GM19351 (cell line): ENCODE data around the gene ZMYM2.
"Not testable (repeated sequence)": the region's sequence is repeated elsewhere in the genome, so short reads cannot be mapped to it uniquely, and the experiment has no call there.

Experiments
- ATAC-seq: cut with Tn5 transposase; IDR thresholded peaks from one replicate; pipeline ENCODE4 v1.9.1; 2021; ENCODE audit warnings: mild to moderate bottlenecking, moderate library complexity; ENCODE audit not compliant: unreplicated experiment

Gene ZMYM2

GRCh38 chr13:19982447-19983043, 24.0 kb downstream of the ZMYM2 start:
- no peak for ATAC-seq

- ATAC-seq, result peak; percentile 89
Observed at GRCh38 chr13:19984430-19985218, 26.1 kb downstream of the ZMYM2 start.

- ATAC-seq, result no peak
Observed at GRCh38 chr13:19985219-19985556, 26.7 kb downstream of the ZMYM2 start.

GRCh38 chr13:19991531-19991930, 33.0 kb downstream of the ZMYM2 start:
- no peak for ATAC-seq

- no peak for ATAC-seq
Observed at GRCh38 chr13:19993024-19993423, 34.5 kb downstream of the ZMYM2 start.

- no peak for ATAC-seq
Observed at GRCh38 chr13:19998960-19999359, 40.4 kb downstream of the ZMYM2 start.

- ATAC-seq, result no peak
Observed at GRCh38 chr13:20000062-20000552, 41.6 kb downstream of the ZMYM2 start.

- ATAC-seq, result no peak
Observed at GRCh38 chr13:20001366-20002190, 43.1 kb downstream of the ZMYM2 start.

GRCh38 chr13:20002787-20003186, 44.3 kb downstream of the ZMYM2 start:
- ATAC-seq, result no peak

- no peak for ATAC-seq
Observed at GRCh38 chr13:20006206-20006605, 47.7 kb downstream of the ZMYM2 start.

- ATAC-seq, result no peak
Observed at GRCh38 chr13:20015763-20016162, 57.2 kb downstream of the ZMYM2 start.

- ATAC-seq, result no peak
Observed at GRCh38 chr13:20016649-20017364, 58.3 kb downstream of the ZMYM2 start.

- ATAC-seq, result no peak
Observed at GRCh38 chr13:20017365-20017711, 58.8 kb downstream of the ZMYM2 start.

- no peak for ATAC-seq
Observed at GRCh38 chr13:20019043-20019442, 60.5 kb downstream of the ZMYM2 start.

- no peak for ATAC-seq
Observed at GRCh38 chr13:20024702-20025101, 66.2 kb downstream of the ZMYM2 start.

GRCh38 chr13:20028953-20029352, 70.4 kb downstream of the ZMYM2 start:
- ATAC-seq, result no peak

GRCh38 chr13:20033486-20033885, 75.0 kb downstream of the ZMYM2 start:
- ATAC-seq, result no peak

GRCh38 chr13:20035130-20035529, 76.6 kb downstream of the ZMYM2 start:
- ATAC-seq, result no peak

- ATAC-seq, result no peak
Observed at GRCh38 chr13:20037908-20038307, 79.4 kb downstream of the ZMYM2 start.

- not testable (repeated sequence) for ATAC-seq
Observed at GRCh38 chr13:20042603-20043002, 84.1 kb downstream of the ZMYM2 start.
